ENCODE results near the gene SH2D2A.
"Not testable (repeated sequence)": the region's sequence is repeated elsewhere in the genome, so short reads cannot be mapped to it uniquely, and the experiment has no call there.

SH2D2A gene

GRCh38 chr1:156765136-156765535 is 51.5 kb downstream of the SH2D2A start:
- H3K27ac ChIP-seq (ENCODE audit: low read depth, low read length); H3K9ac ChIP-seq (ENCODE audit: low read length in 5 of 5); H3K9me3 ChIP-seq (ENCODE audit: control insufficient read depth in 5 of 5, low read length in 5 of 5); H3K36me3 ChIP-seq (ENCODE audit: control insufficient read depth in 5 of 5, insufficient read depth in 5 of 5, low read length in 5 of 5); H3K27me3 ChIP-seq (ENCODE audit: control insufficient read depth in 5 of 5, insufficient read depth in 4 of 5, low read length in 5 of 5); H3K4me3 ChIP-seq (ENCODE audit: low read depth in 1 of 5, low read length in 5 of 5): not testable (repeated sequence)
- peaks cover 11 to 28% (median 26%) of the 10 kb centered on the region in 5 donors for H3K4me1 ChIP-seq (ENCODE audit: control insufficient read depth in 5 of 5, insufficient read depth in 5 of 5, low read length in 5 of 5)

GRCh38 chr1:156760796-156761104 is 55.9 kb downstream of the SH2D2A start:
- no peaks in the 10 kb centered on the region for H3K27me3 ChIP-seq (ENCODE audit: control insufficient read depth in 5 of 5, insufficient read depth in 4 of 5, low read length in 5 of 5)
- H3K4me3 ChIP-seq (ENCODE audit: low read depth in 1 of 5, low read length in 5 of 5), result no peak overlapping the region

GRCh38 chr1:156760092-156760795 is 56.4 kb downstream of the SH2D2A start:
- Histone ChIP-seq H3K36me3 (ENCODE audit: control insufficient read depth in 5 of 5, insufficient read depth in 5 of 5, low read length in 5 of 5) (no peaks in the 10 kb centered on the region), H3K27ac (ENCODE audit: low read depth, low read length) (no peak overlapping the region), H3K4me3 (ENCODE audit: low read depth in 1 of 5, low read length in 5 of 5) (no peak overlapping the region), H3K9me3 (ENCODE audit: control insufficient read depth in 5 of 5, low read length in 5 of 5) (no peaks in the 10 kb centered on the region), H3K9ac (ENCODE audit: low read length in 5 of 5) (no peak overlapping the region), H3K27me3 (ENCODE audit: control insufficient read depth in 5 of 5, insufficient read depth in 4 of 5, low read length in 5 of 5) (no peaks in the 10 kb centered on the region), H3K4me1 (ENCODE audit: control insufficient read depth in 5 of 5, insufficient read depth in 5 of 5, low read length in 5 of 5) (peaks cover 0 to 6% (median 5%) of the 10 kb centered on the region in 5 donors)

More at GRCh38 chr1:156760796-156761104, 55.9 kb downstream of the SH2D2A start:
- Histone ChIP-seq H3K4me1 (ENCODE audit: control insufficient read depth in 5 of 5, insufficient read depth in 5 of 5, low read length in 5 of 5) (peaks cover 0 to under 1% (median under 1%) of the 10 kb centered on the region in 5 donors), H3K36me3 (ENCODE audit: control insufficient read depth in 5 of 5, insufficient read depth in 5 of 5, low read length in 5 of 5) (no peaks in the 10 kb centered on the region), H3K9ac (ENCODE audit: low read length in 5 of 5) (no peak overlapping the region), H3K9me3 (ENCODE audit: control insufficient read depth in 5 of 5, low read length in 5 of 5) (no peaks in the 10 kb centered on the region), H3K27ac (ENCODE audit: low read depth, low read length) (no peak overlapping the region)

GRCh38 chr1:156757572-156758253 is 58.9 kb downstream of the SH2D2A start:
- peaks cover under 1 to 26% (median 20%) of the 10 kb centered on the region in 5 donors for H3K4me1 ChIP-seq (ENCODE audit: control insufficient read depth in 5 of 5, insufficient read depth in 5 of 5, low read length in 5 of 5)
- not testable (repeated sequence) for H3K36me3 ChIP-seq (ENCODE audit: control insufficient read depth in 5 of 5, insufficient read depth in 5 of 5, low read length in 5 of 5); H3K27ac ChIP-seq (ENCODE audit: low read depth, low read length); H3K9me3 ChIP-seq (ENCODE audit: control insufficient read depth in 5 of 5, low read length in 5 of 5); H3K4me3 ChIP-seq (ENCODE audit: low read depth in 1 of 5, low read length in 5 of 5); H3K27me3 ChIP-seq (ENCODE audit: control insufficient read depth in 5 of 5, insufficient read depth in 4 of 5, low read length in 5 of 5); H3K9ac ChIP-seq (ENCODE audit: low read length in 5 of 5)

- H3K9ac ChIP-seq (ENCODE audit: low read length in 5 of 5), result no peak overlapping the region
- H3K27me3 ChIP-seq (ENCODE audit: control insufficient read depth in 5 of 5, insufficient read depth in 4 of 5, low read length in 5 of 5), result no peaks in the 10 kb centered on the region
- no peaks in the 10 kb centered on the region for H3K36me3 ChIP-seq (ENCODE audit: control insufficient read depth in 5 of 5, insufficient read depth in 5 of 5, low read length in 5 of 5)
- peaks cover 6 to 34% (median 28%) of the 10 kb centered on the region in 5 donors for H3K4me1 ChIP-seq (ENCODE audit: control insufficient read depth in 5 of 5, insufficient read depth in 5 of 5, low read length in 5 of 5)
- H3K27ac ChIP-seq (ENCODE audit: low read depth, low read length), result no peak overlapping the region
- no peaks in the 10 kb centered on the region for H3K9me3 ChIP-seq (ENCODE audit: control insufficient read depth in 5 of 5, low read length in 5 of 5)
- no peak overlapping the region for H3K4me3 ChIP-seq (ENCODE audit: low read depth in 1 of 5, low read length in 5 of 5)
Observed at GRCh38 chr1:156756355-156756754, 60.3 kb downstream of the SH2D2A start.
